Bone marrow (tissue), 2 donors: ENCODE results near the gene SLC45A3.
A peak's percentile ranks its signal among the peaks of the same experiment; 100 is the strongest.

Experiments used
- DNase-seq, 2 donors: peaks; one replicate each; lab custom pipeline; 2025; lab: John Stamatoyannopoulos, UW

The SLC45A3 gene

DNA sequence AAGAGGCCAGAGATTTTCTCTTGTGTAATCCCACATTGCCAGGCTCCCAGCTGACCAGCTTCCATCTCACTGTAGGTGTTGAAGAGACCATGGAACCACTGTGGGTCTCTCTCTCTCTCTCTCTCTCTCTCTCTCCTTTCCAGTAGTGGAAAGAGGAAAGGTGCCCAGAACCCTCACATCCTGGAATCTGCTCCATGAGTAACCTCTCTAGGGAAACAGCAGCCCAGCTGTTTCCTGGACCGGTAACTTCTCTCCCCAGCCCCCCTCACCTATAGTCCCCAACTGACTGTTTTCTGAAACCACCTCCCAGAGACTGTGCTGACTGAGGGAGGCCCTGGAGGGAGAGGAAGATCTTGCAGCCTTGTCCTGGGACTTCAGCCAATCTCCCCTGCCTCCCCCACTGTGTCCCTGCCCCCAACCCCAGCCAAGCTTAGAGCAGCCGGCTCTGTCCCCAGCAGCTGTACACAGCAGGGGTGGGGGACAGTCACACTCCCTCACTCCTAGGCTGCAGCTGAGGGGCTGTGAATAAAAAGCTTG, 20.6 kb upstream of the SLC45A3 start:
- peak in 1 of 2 donors; percentile 68 for DNase-seq

DNA sequence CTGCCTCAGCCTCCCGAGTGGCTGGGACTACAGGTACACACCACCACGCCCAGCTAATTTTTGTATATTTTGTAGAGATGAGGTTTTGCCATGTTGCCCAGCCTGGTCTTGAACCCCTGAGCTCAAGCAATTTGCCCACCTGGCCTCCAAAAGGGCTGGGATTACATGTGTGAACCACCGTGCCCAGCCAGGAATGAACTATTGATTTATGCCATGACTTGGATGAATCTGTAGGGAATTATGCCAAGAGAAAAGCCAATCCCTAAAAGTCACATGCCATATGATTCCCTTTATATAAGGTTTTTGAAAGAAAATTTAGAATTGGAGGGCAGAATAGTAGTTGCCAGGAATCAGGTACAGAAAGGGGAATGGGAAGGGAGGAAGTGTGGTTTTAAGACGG, 19.1 kb upstream of the SLC45A3 start:
- no peak for DNase-seq

DNA sequence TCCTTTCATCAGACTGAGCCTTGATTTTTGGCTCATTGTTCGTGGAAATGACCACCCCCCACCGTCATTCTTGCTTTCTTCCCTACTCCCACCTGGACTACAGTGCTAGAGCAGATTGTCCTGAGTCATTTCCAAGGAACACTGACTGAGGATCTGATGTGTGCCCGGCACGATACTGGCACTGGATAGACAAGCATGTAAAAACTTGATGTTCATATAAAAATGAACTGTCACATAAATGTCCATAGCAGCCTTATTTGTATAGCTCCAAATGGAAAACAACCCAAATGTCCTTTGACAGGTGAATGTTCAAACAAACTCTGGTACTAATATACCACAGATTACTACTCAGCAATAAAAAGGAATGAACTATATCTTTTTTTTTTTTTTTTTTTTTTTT, 18.6 kb upstream of the SLC45A3 start:
- DNase-seq, result no peak

DNA sequence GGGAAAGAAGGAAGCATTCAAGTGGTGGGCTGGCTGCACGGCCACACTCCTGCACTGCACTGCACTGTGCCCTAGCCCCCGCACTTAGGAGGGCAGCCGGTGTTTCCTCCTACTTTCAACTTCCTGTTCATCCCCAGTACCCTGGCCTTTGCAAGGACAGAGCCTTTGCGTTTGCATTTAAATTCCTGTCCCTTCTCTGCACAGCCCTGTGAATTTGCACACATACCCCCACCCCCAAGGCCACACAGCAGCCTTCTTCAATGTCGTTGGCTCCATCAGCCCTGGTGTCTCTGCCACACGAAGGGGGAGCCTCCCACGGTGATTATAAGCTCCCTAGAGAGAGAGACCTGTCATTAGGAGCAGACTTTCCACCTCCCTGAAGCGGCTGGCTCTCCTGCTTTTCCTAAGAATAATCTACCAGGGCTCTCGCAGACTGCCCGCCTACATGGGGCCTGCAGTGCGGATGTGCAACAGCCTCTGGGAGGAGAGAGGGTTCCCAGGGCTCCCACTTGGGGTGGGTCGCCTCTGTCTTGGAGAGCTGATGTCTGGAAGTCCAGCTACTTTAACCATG, 13.2 kb upstream of the SLC45A3 start:
- peak in 1 of 2 donors; percentile 22 for DNase-seq

DNA sequence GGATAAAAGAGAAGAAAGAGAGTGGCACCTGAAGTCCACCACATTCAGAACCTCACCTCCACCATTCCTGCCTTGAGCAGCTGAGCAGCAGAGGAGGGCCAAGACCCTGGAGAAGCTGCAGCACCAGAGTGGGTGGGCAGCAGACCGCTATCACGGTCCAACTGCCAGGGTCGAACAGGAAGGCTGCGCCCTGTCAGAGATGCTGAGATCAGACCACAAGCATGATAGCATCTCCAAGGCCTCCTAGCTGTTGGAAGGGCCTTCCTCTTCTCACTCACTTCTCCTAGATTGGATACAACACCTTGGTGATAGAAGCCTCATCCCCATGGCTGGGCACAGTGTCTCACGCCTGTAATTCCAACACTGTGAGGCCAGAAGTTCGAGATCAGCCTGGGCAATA, 12.1 kb upstream of the SLC45A3 start:
- peak in 1 of 2 donors; percentile 24 for DNase-seq

DNA sequence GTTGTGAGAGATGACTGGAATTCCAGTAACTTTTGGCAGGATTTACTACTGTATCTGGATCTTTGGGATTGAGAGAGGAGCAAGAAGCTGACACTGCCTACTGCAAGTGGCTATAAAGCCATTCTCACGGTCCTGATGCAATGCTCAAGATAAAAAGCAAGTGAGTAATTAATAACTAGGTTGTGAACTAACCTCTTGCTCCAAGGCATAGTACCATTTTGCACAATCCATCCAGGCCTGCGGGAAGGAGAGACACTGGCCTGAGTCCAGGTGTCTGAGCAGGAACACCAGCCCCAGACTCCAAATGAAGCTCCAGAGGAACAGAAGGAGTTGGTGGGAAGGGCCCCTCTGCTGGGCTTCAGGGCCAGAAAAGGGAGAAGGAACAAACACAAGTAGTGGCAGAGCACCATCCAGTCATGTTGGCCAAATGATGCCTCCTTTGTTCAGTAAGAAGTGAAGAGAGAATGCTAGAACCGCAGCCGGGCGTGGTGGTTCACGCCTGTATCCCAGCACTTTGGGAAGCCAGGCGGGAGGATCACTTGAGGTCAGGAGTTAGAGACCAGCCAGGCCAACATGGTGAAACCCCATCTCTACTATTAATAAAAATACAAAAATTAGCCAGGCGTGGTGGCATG, 9.9 kb upstream of the SLC45A3 start:
- no peak for DNase-seq

DNA sequence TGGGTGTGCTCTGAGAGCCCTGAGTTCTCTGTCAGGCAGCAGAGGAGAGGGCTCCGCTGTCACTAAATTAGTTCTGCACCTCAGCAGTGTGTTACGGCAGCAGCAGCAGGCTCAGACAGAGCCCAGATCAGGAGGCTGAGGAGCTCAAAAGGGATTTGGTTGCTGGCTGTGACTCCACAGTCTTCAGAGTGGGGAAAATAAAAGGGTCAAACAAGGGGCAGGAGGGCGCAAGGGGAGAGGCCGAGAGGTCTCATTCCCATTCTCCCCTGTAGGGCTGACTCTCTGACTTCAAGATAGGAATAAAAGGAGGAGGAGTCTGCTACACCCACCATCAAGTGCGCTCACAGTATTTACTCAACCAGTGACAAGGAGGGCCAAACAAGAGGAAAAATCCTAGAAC, 9.2 kb upstream of the SLC45A3 start:
- no peak for DNase-seq

DNA sequence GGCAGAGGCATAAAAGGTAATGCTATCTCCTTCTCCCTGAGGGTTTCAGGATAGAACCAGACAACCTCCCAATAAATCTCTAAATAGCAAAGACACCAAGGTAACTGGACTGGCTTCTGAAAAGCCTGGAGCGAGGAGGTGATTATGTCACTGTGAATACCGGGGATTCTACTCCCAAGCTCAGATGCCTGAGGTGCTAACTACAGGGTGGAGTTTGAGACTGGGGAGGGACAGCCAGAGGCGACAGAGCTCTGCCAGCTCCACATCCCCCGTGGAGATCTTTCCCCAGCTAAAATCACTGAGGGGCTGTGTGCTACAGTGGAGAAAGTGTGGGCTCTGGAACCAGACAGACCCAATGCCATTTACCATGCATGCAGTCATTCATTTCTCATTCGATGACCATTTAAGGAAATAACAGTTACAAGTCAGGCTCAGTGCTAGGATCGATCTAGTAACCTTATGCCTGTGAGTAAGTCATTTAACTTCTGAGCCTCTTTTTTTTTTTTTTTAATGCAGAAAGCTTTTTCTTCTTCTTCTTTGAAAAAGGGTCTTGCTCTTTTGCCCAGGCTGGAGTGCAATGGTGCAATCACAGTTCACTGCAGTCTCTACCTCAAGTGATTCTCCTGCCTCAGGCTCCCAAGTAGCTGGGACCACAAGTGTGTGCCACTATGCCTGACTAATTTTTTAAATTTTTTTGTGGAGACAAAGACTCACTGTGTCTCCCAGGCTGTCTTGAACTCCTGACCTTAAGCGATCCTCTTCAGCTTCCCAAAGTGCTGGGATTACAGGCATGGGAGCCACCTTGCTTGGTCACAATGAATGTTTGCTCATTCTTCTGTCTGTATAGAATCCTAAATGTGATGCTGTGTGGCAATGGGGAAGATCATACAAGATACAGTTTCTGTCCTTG, 8.1 kb upstream of the SLC45A3 start:
- DNase-seq, result no peak

DNA sequence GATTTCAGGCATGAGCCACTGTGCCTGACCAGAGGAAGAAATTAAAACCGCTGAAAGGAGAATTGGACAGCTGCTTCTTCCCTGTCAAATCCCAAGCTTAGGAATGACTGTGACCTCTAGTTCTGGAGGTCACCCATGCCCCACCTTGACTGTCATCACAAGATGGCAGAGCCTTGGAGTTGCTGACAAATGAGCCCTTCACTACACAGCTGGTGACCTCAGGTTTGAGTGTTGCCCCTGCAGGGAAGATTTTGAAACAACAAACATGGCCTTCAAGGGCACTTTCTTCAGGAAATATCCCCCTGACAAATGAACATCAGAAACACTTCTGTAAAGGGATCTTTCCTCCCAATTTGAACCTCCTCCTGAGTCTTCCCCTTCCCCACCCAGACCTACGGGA, 6.9 kb upstream of the SLC45A3 start:
- DNase-seq, result no peak

DNA sequence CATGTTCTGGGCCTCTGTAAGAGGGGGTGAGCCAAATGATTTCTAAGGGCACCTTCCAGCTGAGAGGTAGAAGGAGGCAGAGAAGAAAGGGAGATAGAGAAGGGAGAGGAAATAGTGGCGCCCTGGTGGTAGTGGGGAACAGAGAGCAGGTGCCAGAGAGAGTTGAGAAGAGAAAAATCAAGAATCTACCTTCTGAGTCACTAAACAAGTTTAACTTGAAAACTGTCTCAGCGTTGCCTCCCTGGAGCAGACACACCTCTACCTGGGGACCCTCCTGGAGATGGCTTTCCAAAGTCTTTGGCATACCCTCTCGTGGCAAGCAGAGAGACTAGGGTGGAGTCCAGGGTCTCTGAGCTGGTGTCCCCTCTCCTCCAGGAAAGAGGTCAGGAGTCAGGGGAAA, 1.1 kb upstream of the SLC45A3 start:
- DNase-seq, result no peak

DNA sequence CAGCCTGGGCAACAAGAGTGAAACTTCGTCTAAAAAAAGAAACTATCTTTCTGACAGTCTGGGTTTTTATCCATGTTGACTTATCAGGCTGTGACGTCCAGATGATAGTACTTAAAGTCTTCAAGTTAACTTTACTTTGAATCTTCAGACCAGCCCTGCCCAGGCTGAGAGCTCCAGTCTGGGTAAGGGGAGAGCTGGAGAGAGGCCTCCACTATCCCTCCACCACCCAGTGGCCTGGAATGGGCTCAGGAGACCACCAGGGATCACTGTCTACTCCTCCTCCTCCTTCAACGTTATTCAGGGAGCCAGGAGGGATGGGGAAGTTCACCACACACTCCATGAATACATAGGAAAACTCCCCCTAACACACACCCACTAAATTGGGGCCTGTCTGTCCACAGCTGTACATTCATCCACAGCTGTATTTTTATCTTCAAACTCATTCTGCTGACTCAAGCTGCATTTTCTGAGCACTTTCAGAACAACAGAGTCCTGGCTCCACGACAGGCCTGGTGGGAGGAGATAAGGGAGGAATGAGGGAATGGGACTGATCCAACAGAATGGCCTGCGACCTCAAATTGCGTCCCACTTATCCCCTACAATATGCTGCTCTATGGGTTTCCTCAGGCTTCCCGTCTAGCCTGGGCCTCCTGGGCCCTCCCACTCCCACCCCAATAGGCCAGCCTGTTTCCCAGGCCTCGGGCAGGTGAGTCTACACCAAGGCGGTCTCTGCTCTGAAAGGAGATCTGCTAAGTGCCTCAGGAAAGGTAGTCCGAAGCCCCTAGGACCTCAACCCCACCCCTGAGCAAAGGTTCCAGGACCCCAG, 1.8 kb downstream of the SLC45A3 start:
- no peak for DNase-seq

DNA sequence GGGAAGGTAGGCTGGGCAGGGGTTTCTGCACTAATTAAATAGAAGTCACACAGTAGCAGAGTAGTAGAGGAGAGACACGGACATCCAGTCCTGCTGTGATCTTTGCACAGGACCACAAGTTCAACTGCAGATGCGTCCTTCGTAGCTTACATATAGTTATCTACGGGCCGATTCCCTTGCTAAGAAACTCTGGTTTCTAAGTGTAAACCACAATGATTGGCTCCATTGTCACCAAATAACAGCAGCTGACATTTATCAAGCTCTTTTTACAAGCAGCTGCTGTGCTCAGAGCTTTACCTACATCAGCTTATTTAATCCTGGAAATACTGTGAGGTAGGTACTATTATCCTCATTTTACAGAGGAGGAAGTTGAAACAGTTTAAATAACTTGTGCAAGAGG, 3.1 kb downstream of the SLC45A3 start:
- no peak for DNase-seq

DNA sequence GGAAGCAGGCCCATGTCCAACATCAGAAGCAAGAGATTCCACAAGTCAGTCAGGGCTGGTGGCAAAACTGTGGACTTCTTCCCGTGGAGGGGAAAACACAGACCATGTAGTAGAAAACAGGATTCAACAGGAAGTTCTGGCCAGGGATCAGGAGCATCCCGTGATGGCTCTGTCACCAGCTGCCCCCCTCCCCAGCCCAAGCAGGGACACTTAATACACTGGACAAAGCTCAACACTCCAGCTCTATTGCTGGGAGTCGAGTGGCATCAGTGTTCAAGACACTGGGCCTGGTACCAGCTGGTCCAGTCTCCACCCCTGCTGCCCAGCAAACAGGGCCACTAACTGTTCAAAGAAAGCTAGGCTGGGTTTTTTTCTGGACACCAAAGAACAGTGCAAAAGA, 3.7 kb downstream of the SLC45A3 start:
- DNase-seq, result no peak

DNA sequence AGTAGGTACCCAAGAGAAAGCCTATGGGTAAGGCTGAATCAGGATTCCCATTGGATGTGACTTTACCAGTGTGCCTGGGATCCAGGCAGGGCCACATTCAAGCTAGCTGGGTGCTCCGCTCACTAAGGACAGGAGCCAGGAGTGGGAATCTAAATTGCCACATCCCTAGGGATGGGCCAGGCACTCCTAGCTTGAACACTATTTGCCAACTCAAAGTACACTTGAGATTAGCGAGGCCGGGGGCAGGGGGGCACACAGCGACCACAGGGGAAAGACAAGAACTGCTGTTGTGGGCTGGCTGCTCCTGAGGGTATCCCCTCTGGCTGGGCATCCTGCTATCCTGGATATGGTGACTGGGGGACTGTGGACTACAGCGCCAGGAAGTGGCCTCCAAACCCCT, 4.3 kb downstream of the SLC45A3 start:
- DNase-seq, result no peak

DNA sequence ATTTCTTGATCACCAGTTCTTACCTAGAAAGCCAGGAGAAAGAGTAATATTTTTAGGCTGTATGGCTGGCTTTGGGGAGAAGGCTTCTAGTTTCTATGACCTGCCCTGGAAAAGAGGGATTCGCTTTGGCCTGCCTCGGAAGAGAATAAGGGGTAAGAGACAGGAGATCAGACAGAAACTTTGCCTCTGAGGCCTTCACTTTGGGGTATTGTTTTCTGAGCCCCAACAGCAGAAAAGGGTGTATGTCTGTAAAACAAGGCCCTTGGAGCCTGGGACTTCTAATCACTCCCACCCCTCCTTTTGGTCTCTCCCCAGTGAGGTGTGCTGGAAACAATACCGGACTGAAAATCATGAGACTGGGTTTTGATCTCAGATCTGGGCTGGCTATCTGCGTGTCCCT, 5.1 kb downstream of the SLC45A3 start:
- DNase-seq, result no peak

DNA sequence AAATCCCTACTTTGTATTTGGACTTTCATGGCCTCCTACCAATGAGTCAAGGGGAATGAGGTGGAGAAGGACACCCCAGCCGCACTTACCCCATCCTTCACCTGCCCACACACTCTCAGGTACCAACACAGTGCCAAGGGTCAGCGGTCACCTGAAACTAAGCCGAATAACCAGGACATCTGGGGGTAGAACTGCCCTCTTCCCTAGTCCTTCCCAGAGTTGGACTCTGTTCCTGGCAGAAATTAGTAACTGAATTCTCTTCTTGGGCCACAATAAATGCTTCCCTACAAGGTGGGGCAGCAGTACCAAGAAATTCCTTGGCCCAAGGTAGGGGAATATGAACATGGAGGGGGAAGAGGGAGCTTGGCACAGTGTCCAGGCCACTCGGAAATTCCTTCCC, 7.3 kb downstream of the SLC45A3 start:
- no peak for DNase-seq

DNA sequence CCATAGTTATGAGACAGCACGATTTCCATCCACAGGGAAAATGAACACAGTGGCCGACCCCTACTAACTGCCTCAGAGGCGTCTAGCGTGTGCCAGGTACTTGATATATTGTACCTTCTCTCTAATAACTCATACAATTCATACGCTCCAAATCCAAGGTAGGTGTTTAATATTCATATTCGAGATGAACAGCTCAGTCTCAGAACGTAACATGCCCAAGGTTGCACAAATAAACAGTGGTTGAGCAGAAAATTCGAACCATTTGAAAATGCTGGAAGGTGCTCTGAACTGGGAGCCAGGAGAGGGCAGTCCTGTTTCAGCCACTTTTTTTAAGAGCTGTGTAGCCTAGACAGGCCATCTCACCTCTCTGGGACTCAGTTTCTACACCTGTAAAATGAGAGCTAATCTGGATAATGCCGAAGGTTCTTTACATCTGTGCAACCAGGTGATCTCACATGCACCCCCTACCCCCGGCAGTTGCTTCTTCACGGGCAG, 7.9 kb downstream of the SLC45A3 start:
- DNase-seq, result no peak

DNA sequence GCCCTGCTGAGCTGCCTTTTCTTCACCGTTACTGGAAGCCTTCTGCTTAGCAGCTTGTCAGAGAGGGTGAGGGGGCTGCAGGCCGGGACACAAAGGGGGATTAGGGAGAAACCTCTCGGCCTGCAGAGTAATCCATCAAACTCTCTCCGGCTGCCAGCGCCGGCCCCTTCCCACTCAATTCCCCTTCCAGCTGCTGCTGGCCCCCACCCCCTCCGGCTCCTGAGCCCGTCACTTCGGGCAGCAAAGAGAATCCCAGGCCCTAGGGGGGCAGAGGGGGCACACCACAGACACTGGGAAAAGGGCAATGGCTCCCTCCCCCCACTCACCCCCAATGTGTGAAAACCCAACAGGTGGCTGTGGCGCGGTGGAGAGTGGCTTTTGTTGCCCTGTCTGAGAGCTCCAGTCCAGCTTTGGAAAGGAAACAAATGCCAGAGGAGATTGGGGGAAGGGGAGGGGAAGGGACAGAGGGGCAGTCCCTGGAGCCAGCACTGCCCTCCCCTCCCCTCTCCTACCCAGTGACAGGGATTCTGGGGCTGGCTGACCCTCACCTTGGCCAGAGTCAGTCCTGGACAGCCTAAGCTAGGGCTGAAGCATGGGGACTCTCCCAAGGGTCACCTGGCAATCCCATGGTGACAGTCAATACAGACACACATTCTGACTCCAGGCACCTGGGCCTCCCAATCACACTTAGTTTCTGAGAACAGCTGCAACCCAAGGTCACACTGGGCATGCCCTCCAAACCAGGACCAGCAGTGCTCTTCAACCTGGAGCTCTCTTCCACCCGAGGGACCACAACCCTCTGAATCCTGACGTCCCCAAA, 9.5 kb downstream of the SLC45A3 start:
- no peak for DNase-seq

DNA sequence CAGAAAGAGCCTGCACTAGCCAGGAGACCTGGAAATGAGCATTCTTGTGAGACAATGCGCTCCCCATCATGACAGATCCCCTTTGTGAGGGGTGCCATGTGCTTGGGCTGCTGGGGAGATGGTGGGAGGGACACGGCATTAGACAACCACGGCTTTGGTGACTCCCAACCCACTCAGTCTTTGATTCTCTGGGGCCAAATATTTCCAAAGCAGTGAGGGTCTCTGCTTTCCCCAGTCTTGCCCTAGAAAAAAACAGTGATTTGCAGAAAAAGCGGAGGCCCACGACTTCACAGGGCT, 10.2 kb downstream of the SLC45A3 start:
- DNase-seq, result no peak

DNA sequence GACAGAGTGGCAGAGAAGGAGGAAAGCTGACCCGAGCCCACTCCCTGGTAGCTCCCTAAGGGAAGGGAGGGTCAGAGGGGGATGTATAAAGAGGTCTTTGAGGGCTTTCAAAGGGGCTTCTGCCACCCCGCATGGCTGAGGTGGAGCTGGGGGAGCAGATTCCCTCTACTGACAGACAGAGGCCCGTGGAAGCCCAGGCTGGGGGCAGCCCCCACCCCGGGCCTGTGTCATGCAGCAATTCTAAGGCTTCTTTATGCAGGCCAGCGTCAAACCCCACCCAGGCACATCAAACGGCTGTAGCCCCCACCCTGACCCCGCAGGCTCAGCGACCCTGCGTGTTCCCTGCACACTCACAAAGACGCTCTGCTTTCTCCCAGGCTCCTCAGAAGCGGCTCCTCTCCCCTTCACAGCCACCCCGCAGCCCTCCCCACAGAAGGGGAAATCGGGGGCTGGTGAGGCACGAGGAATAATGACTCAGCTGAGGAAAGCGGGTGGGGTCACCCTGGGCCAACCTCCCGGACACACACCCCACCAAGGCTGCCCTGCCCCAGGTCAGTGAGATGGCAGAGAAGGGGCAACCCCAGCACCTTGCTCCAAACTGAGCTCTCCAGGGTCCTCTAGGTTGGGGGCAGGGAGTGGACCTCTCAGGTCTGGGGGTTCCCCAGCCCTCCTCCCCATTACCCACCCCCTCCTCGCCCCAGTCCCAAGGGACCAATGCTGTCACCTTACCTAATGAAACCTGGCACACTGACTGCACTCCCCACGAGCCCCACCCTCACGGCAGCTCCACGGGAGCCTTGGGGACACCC, 10.8 kb downstream of the SLC45A3 start:
- DNase-seq, result peak in 1 of 2 donors; percentile 50
